Measurements from ENCODE around the gene FBP2.

- no peak for TF ChIP-seq CTCF (IDR thresholded peaks at IDR 0.05 in 2 of 3, conservative IDR thresholded peaks at IDR 0.05 in 1 of 3; ENCODE audit: borderline replicate concordance in 1 of 3, insufficient read depth in 1 of 3, low read depth in 2 of 3, low read length in 2 of 3)
- TF ChIP-seq POLR2A (IDR thresholded peaks at IDR 0.05; ENCODE audit: borderline replicate concordance, extremely low read depth, insufficient read depth, insufficient read length): no peak
- no peak for TF ChIP-seq SP1 (IDR thresholded peaks at IDR 0.05; ENCODE audit: low read depth)
- no peak for TF ChIP-seq EZH2 (IDR thresholded peaks at IDR 0.05)
- no peak for TF ChIP-seq JUND (IDR thresholded peaks at IDR 0.05)
- TF ChIP-seq CEBPB (IDR thresholded peaks at IDR 0.05; ENCODE audit: low read depth): no peak
- TF ChIP-seq EGR1 (IDR thresholded peaks at IDR 0.05; ENCODE audit: low read depth): no peak
Measured at GRCh38 chr9:94545940-94546339, 47.7 kb downstream of the FBP2 start.
